ENCODE measurements around the gene IRAK3. TPM values are rescaled to one million over a fixed set of nuclear protein-coding genes. Genes with fewer than 3 reads are reported as not detected.

Gene IRAK3
- total and polyA plus RNA-seq, 2 donors from 2014 or later (not counting 2 experiments from before 2014, with no cell fraction given), result 0.09 to 0.32 TPM

Other genes with a start within 250 kb of the IRAK3 start
- gene LLPH, start 58.5 kb upstream of the IRAK3 start, total RNA-seq, result 41.8 and 44.9 TPM in 2 replicates
- 47.3 and 54.5 TPM in 2 replicates for gene LLPH, start 58.5 kb upstream of the IRAK3 start, polyA plus RNA-seq
- 67.4 and 90.6 TPM in 2 replicates for gene TMBIM4, start 19.2 kb upstream of the IRAK3 start, total RNA-seq
- gene TMBIM4, start 19.2 kb upstream of the IRAK3 start, polyA plus RNA-seq, result 76.3 and 94.6 TPM in 2 replicates
- 2.5 and 3.5 TPM in 2 replicates for gene HELB, start 113.3 kb downstream of the IRAK3 start, total RNA-seq
- 0.26 and 0.28 TPM in 2 replicates for gene HELB, start 113.3 kb downstream of the IRAK3 start, polyA plus RNA-seq

All from foreskin keratinocyte (primary cell).